OCI-LY1 (cell line): Measurements from ENCODE around the gene COTL1.

Experiments used
- H2AFZ ChIP-seq: fragments of 200-600 bp; sonication (generic), shearing (Covaris generic); 2 replicates; pipeline ENCODE4 v1.6.0; 2014; ENCODE audit warnings: antibody characterized with exemption, mild to moderate bottlenecking, low read length
- H3F3A ChIP-seq: fragments of 200-600 bp; sonication (generic), shearing (Covaris generic); 2 replicates; pipeline ENCODE4 v1.6.0; 2014; ENCODE audit warnings: mild to moderate bottlenecking, antibody characterized with exemption, low read length, moderate library complexity; ENCODE audit not compliant: insufficient read depth
- H3K27ac ChIP-seq: fragments of 200-600 bp; sonication (generic); 2 replicates; pipeline ENCODE4 v1.5.1; 2014; ENCODE audit warnings: low read length, mixed run types, mild to moderate bottlenecking, low read depth; ENCODE audit not compliant: poor library complexity, severe bottlenecking
- H3K27me3 ChIP-seq: fragments of 200-600 bp; sonication (generic); 2 replicates; pipeline ENCODE4 v1.6.0; 2014; ENCODE audit warnings: antibody characterized with exemption, mild to moderate bottlenecking, low read length, moderate library complexity; ENCODE audit not compliant: insufficient read depth
- H3K36me3 ChIP-seq: fragments of 200-600 bp; sonication (generic); 2 replicates; pipeline ENCODE4 v1.6.1; 2014; ENCODE audit warnings: mild to moderate bottlenecking, antibody characterized with exemption, low read length, moderate library complexity, mixed read lengths; ENCODE audit not compliant: insufficient read depth
- H3K4me1 ChIP-seq: fragments of 200-600 bp; sonication (generic); 2 replicates; pipeline ENCODE4 v1.5.1; 2014; ENCODE audit warnings: mild to moderate bottlenecking, low read length, moderate library complexity; ENCODE audit not compliant: insufficient read depth, severe bottlenecking
- H3K4me2 ChIP-seq: fragments of 200-600 bp; sonication (generic), shearing (Covaris generic); 2 replicates; pipeline ENCODE4 v1.6.1; 2014; ENCODE audit warnings: low read length
- H3K4me3 ChIP-seq: fragments of 200-600 bp; sonication (generic); 2 replicates; pipeline ENCODE4 v1.5.1; 2014; ENCODE audit warnings: low read length, low read depth, mild to moderate bottlenecking, mixed read lengths; ENCODE audit not compliant: poor library complexity, severe bottlenecking
- H3K79me2 ChIP-seq: fragments of 200-600 bp; shearing (Covaris generic); 2 replicates; pipeline ENCODE4 v1.6.1; 2016; ENCODE audit warnings: mixed run types, low read length, mixed read lengths; ENCODE audit not compliant: insufficient read depth
- H3K9ac ChIP-seq: fragments of 200-600 bp; sonication (generic), shearing (Covaris generic); 2 replicates; pipeline ENCODE4 v1.6.1; 2014; ENCODE audit warnings: mild to moderate bottlenecking, low read length, mixed read lengths
- H3K9me2 ChIP-seq: fragments of 200-600 bp; sonication (generic), shearing (Covaris generic); 2 replicates; pipeline ENCODE4 v1.6.1; 2014; ENCODE audit warnings: low read depth, mild to moderate bottlenecking, low read length, mixed read lengths
- H3K9me3 ChIP-seq: fragments of 200-600 bp; shearing (Covaris generic); 2 replicates; pipeline ENCODE4 v1.6.1; 2014; ENCODE audit warnings: low read length, mixed read lengths
- H4K20me1 ChIP-seq: fragments of 200-600 bp; sonication (generic), shearing (Covaris generic); 2 replicates; pipeline ENCODE4 v1.6.0; 2016; ENCODE audit warnings: mild to moderate bottlenecking, low read length; ENCODE audit not compliant: insufficient read depth
- CTCF ChIP-seq: fragments of 200-600 bp; sonication (generic), shearing (Covaris generic); IDR thresholded peaks from 2 replicates; pipeline ENCODE4 v1.5.1; 2017; ENCODE audit warnings: mild to moderate bottlenecking, antibody characterized with exemption, low read length, moderate library complexity, mixed read lengths
- EZH2 ChIP-seq: fragments of 200-600 bp; sonication (generic), shearing (Covaris generic); IDR thresholded peaks from 2 replicates; pipeline ENCODE4 v1.8.0; 2017; ENCODE audit warnings: borderline replicate concordance, mixed run types, mild to moderate bottlenecking, antibody characterized with exemption, low read length, moderate library complexity, mixed read lengths

COTL1 gene

GRCh38 chr16:84548508-84548907 is 69.4 kb downstream of the COTL1 start:
- Histone ChIP-seq H2AFZ (no peak overlapping the region), H3K9me3 (no peaks in the 10 kb centered on the region), H3F3A (no peaks in the 10 kb centered on the region), H4K20me1 (no peaks in the 10 kb centered on the region), H3K9me2 (no peaks in the 10 kb centered on the region), H3K36me3 (no peaks in the 10 kb centered on the region), H3K4me1 (peaks cover 14% of the 10 kb centered on the region), H3K27ac (no peak overlapping the region), H3K79me2 (no peaks in the 10 kb centered on the region), H3K27me3 (peaks cover 5% of the 10 kb centered on the region; the same call in 1 of the 2 replicates), H3K4me3 (no peak overlapping the region), H3K4me2 (no peak overlapping the region), H3K9ac (no peak overlapping the region)
- TF ChIP-seq CTCF (no peak), EZH2 (no peak)

GRCh38 chr16:84547546-84548061 is 70.3 kb downstream of the COTL1 start:
- no peak overlapping the region for H3K9ac ChIP-seq
- no peaks in the 10 kb centered on the region for H3K9me2 ChIP-seq
- no peaks in the 10 kb centered on the region for H3F3A ChIP-seq
- no peaks in the 10 kb centered on the region for H3K79me2 ChIP-seq
- H3K4me3 ChIP-seq = no peak overlapping the region
- H3K27me3 ChIP-seq = peaks cover 4% of the 10 kb centered on the region; the same call in 1 of the 2 replicates
- H3K9me3 ChIP-seq = no peaks in the 10 kb centered on the region
- no peak overlapping the region for H2AFZ ChIP-seq
- H3K4me1 ChIP-seq = peaks cover 14% of the 10 kb centered on the region
- H4K20me1 ChIP-seq = no peaks in the 10 kb centered on the region
- TF ChIP-seq CTCF = no peak
- no peak for TF ChIP-seq EZH2
- H3K36me3 ChIP-seq = no peaks in the 10 kb centered on the region
- no peak overlapping the region for H3K27ac ChIP-seq
- H3K4me2 ChIP-seq = no peak overlapping the region

- Histone ChIP-seq H3K27ac (no peak overlapping the region), H3K79me2 (no peaks in the 10 kb centered on the region), H3K9me3 (no peaks in the 10 kb centered on the region), H3K27me3 (peaks cover 4% of the 10 kb centered on the region; the same call in 1 of the 2 replicates), H3K9me2 (no peaks in the 10 kb centered on the region), H3K4me3 (no peak overlapping the region), H4K20me1 (no peaks in the 10 kb centered on the region), H3K36me3 (no peaks in the 10 kb centered on the region), H3F3A (no peaks in the 10 kb centered on the region), H3K4me1 (peaks cover 8% of the 10 kb centered on the region), H3K9ac (no peak overlapping the region), H3K4me2 (no peak overlapping the region), H2AFZ (no peak overlapping the region)
- TF ChIP-seq CTCF (no peak), EZH2 (no peak)
Measured at GRCh38 chr16:84546669-84547545, 71.0 kb downstream of the COTL1 start.
